GM18858 (cell line): ENCODE measurements around the gene FER.
"Not testable (repeated sequence)": the region's sequence is repeated elsewhere in the genome, so short reads cannot be mapped to it uniquely, and the experiment has no call there.

Experiments
- ATAC-seq: cut with Tn5 transposase; IDR thresholded peaks from one replicate; pipeline ENCODE4 v1.9.1; 2021; ENCODE audit not compliant: unreplicated experiment

FER gene

GRCh38 chr5:108743846-108744245 is 3.9 kb upstream of the FER start:
- no peak for ATAC-seq

GRCh38 chr5:108747111-108747773 is 455 bp upstream of the FER start:
- ATAC-seq = no peak

- peak; percentile 95 for ATAC-seq
Measured at GRCh38 chr5:108748401-108749127, 867 bp downstream of the FER start.

- ATAC-seq = peak; percentile 5
Measured at GRCh38 chr5:108749128-108749861, 1.6 kb downstream of the FER start.

DNA sequence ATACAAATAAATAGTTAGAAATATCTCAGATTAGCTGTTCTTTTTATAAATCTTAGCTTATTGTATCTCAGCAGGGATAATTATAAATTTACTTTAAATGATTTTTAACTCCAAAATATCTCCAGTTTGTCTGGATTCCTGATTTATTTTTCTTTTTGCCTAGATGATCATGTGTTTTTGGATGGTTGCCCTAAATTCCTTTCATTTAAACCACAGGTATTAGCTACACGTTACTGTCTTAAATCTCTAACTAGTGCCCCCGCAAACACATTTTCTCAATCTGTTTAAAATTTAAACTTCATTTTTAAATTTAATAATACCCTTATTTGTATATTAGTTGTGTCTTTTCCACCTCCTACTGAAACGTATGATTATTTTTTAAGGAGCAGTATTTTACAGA is 5.6 kb downstream of the FER start:
- no peak for ATAC-seq

- no peak for ATAC-seq
Measured at GRCh38 chr5:108753877-108754276, 6.2 kb downstream of the FER start.

- ATAC-seq = no peak
Measured at GRCh38 chr5:108760512-108760911, 12.8 kb downstream of the FER start.

GRCh38 chr5:108762660-108763059 is 15.0 kb downstream of the FER start:
- ATAC-seq = no peak

GRCh38 chr5:108763222-108763916 is 15.7 kb downstream of the FER start:
- no peak for ATAC-seq

- no peak for ATAC-seq
Measured at GRCh38 chr5:108765647-108766046, 17.9 kb downstream of the FER start.

DNA sequence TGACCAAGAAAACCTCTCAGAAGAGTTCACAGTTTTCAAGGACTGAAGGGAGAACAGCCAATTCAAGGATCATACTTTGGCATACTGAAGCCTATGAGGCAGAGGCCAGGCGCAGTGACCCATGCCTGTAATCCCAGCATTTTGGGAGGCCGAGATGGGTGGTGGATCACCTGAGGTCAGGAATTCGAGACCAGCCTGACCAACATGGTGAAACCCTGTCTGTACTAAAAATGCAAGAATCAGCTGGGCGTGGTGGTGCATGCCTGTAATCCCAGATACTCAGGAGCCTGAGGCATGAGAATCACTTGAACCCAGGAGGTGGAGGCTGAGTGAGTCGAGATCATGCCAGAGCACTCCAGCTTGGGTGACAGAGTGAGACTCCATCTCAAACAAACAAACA is 19.2 kb downstream of the FER start:
- ATAC-seq = not testable (repeated sequence)

GRCh38 chr5:108769352-108769751 is 21.7 kb downstream of the FER start:
- ATAC-seq = peak; percentile 64

DNA sequence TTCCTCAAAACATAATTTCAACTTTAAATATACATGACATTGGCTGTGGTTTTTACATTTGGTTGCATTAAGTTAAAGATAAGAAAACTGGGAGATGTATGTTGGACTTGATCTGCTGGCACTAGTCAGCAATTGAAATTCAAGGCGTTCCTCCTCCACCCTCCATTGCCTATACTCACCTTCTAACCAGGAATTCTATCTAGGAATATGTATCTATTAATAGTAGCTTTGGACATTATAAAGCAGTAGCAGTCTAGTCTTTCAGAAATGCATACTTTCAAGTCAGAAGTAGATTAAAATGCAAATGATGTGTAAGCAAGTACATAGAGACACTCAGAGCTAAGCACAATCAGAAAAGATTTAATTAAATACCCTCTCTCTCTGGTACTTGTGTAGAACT is 24.9 kb downstream of the FER start:
- no peak for ATAC-seq

- ATAC-seq = no peak
Measured at GRCh38 chr5:108773330-108773729, 25.6 kb downstream of the FER start.

- ATAC-seq = not testable (repeated sequence)
Measured at GRCh38 chr5:108774079-108774478, 26.4 kb downstream of the FER start.

- ATAC-seq = not testable (repeated sequence)
Measured at GRCh38 chr5:108777582-108777981, 29.9 kb downstream of the FER start.

GRCh38 chr5:108784577-108784976 is 36.9 kb downstream of the FER start:
- not testable (repeated sequence) for ATAC-seq

- ATAC-seq = no peak
Measured at GRCh38 chr5:108786806-108787483, 39.2 kb downstream of the FER start.

GRCh38 chr5:108788142-108788541 is 40.4 kb downstream of the FER start:
- ATAC-seq = no peak

- ATAC-seq = no peak
Measured at GRCh38 chr5:108793207-108793606, 45.5 kb downstream of the FER start.

- ATAC-seq = not testable (repeated sequence)
Measured at GRCh38 chr5:108794349-108794748, 46.7 kb downstream of the FER start.
